ENCODE results near the gene MSS51. TPM values are rescaled to one million over a fixed set of nuclear protein-coding genes. Genes with fewer than 3 reads are reported as not detected.

MSS51 gene
- total RNA-seq, 1 experiment from 2014 or later, result 1.7 TPM

DNA sequence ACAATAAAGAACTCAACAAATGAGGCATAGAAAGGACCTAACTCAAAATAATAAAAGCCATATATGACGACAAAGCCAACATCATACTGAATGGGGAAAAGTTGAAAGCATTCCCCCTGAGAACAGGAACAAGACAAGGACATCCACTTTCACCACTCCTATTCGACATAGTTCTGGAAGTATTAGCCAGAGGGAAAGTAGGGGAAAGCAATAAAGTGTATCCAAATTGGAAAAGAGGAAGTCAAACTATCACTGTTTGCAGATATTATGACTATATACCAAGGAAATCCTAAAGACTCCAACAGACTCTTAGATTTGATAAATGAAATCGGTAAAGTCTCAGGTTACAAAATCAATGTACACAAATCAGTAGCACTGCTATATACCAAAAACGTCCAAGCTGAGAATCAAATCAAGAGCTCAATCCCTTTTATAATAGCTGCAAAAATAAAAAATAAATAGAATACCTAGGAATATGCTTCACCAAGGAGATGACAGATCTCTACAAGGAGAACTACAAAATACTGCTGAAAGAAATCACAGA, 24.3 kb downstream of the MSS51 start:
- peaks cover 93% of the 10 kb centered on the region for H3K79me2 ChIP-seq (ENCODE audit: insufficient read depth, low read length)
- ChIA-PET RAD21 (ENCODE audit: low non-redundant PET in 1 of 2, low total read pairs in 2 of 2, uncharacterized antibody in 2 of 2, unreplicated experiment in 2 of 2) (no interaction called here), CTCF (no interaction called here), POLR2A (no interaction called here)
- no peaks in the 10 kb centered on the region for H3K9me3 ChIP-seq (ENCODE audit: control insufficient read depth in 1 of 2, insufficient read depth in 1 of 2, low read depth in 1 of 2, low read length in 2 of 2)
- no peaks in the 10 kb centered on the region for H3K36me3 ChIP-seq (ENCODE audit: control insufficient read depth in 1 of 2, insufficient read depth in 2 of 2, low read length in 2 of 2)
- TF ChIP-seq ZNF274 (IDR thresholded peaks at IDR 0.05; ENCODE audit: low read depth, low read length), result no peak
- TF ChIP-seq ELF1 (IDR thresholded peaks at IDR 0.05; ENCODE audit: borderline replicate concordance, low read depth), result no peak
- no peak for TF ChIP-seq SRF (IDR thresholded peaks at IDR 0.05; ENCODE audit: low read depth)
- TF ChIP-seq EZH2phosphoT487 (IDR thresholded peaks at IDR 0.05; ENCODE audit: borderline replicate concordance), result no peak
- TF ChIP-seq TCF7L2 (IDR thresholded peaks at IDR 0.05; ENCODE audit: borderline replicate concordance, extremely low read depth, insufficient read depth, insufficient read length), result no peak
- TF ChIP-seq YY1 (IDR thresholded peaks at IDR 0.05; ENCODE audit: extremely low read depth, insufficient replicate concordance, low read depth, low read length), result no peak
- TF ChIP-seq CBX3 (IDR thresholded peaks at IDR 0.05; ENCODE audit: low read depth), result no peak
- TF ChIP-seq, protein P1, sequence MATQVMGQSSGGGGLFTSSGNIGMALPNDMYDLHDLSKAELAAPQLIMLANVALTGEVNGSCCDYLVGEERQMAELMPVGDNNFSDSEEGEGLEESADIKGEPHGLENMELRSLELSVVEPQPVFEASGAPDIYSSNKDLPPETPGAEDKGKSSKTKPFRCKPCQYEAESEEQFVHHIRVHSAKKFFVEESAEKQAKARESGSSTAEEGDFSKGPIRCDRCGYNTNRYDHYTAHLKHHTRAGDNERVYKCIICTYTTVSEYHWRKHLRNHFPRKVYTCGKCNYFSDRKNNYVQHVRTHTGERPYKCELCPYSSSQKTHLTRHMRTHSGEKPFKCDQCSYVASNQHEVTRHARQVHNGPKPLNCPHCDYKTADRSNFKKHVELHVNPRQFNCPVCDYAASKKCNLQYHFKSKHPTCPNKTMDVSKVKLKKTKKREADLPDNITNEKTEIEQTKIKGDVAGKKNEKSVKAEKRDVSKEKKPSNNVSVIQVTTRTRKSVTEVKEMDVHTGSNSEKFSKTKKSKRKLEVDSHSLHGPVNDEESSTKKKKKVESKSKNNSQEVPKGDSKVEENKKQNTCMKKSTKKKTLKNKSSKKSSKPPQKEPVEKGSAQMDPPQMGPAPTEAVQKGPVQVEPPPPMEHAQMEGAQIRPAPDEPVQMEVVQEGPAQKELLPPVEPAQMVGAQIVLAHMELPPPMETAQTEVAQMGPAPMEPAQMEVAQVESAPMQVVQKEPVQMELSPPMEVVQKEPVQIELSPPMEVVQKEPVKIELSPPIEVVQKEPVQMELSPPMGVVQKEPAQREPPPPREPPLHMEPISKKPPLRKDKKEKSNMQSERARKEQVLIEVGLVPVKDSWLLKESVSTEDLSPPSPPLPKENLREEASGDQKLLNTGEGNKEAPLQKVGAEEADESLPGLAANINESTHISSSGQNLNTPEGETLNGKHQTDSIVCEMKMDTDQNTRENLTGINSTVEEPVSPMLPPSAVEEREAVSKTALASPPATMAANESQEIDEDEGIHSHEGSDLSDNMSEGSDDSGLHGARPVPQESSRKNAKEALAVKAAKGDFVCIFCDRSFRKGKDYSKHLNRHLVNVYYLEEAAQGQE (IDR thresholded peaks at IDR 0.05; ENCODE audit: low read depth), result no peak
- H3K27me3 ChIP-seq (ENCODE audit: insufficient read depth, low read length), result no peaks in the 10 kb centered on the region
- intact Hi-C loops (cut with micrococcal nuclease), result no loop called here
- H3K9ac ChIP-seq (ENCODE audit: low read length), result no peak overlapping the region
- H3K4me3 ChIP-seq (replicated peaks in 1 of 2; ENCODE audit: low read depth in 1 of 2, low read length in 2 of 2), result no peak overlapping the region
- DNase-seq (ENCODE audit: low read depth, low spot score) (no peak), ATAC-seq (no peak)
- H3K4me1 ChIP-seq (ENCODE audit: control insufficient read depth in 1 of 2, insufficient read depth in 2 of 2, low read length in 2 of 2), result peaks cover 5 to 23% of the 10 kb centered on the region in 2 experiments
- no peak overlapping the region for H3K27ac ChIP-seq (ENCODE audit: low read depth, low read length)
- H3K9me2 ChIP-seq (ENCODE audit: insufficient read depth), result no peaks in the 10 kb centered on the region
- BruUV-seq (replicated peaks), result no TSS peak
- peak overlapping the region; percentile 19; the same call in 1 of the 2 replicates for H3K4me2 ChIP-seq (ENCODE audit: low read length)
- H4K20me1 ChIP-seq (ENCODE audit: insufficient read depth), result peaks cover 12% of the 10 kb centered on the region; the same call in 1 of the 2 replicates
- no peak overlapping the region for H2AFZ ChIP-seq (ENCODE audit: low read depth, low read length, poor library complexity, severe bottlenecking)
